Measurements from ENCODE around the gene ARHGEF7. TPM values are rescaled to one million over a fixed set of nuclear protein-coding genes. Genes with fewer than 3 reads are reported as not detected.

Gene ARHGEF7
- total RNA-seq, 3 donors from 2014 or later: 55.3 to 82.5 (median 62.6) TPM

- Histone ChIP-seq H3K4me1 (ENCODE audit: low read depth) (no peaks in the 10 kb centered on the region), H3K4me3 (no peak overlapping the region), H3K9me3 (no peaks in the 10 kb centered on the region), H3K36me3 (ENCODE audit: low read depth) (no peaks in the 10 kb centered on the region)
- DNase-seq (no peak), ATAC-seq (no peak)
- no peak for TF ChIP-seq CTCF (IDR thresholded peaks at IDR 0.05)
- intact Hi-C loops (cut with DNase I, micrococcal nuclease): no loop called here
Observed at GRCh38 chr13:111323950-111324651, 209.0 kb downstream of the ARHGEF7 start.

GRCh38 chr13:111324736-111325135 lies 209.6 kb downstream of the ARHGEF7 start:
- TF ChIP-seq CTCF (IDR thresholded peaks at IDR 0.05): no peak
- no peaks in the 10 kb centered on the region for H3K36me3 ChIP-seq (ENCODE audit: low read depth)
- no peak for ATAC-seq
- DNase-seq: no peak
- intact Hi-C loops (cut with DNase I, micrococcal nuclease): no loop called here
- H3K4me3 ChIP-seq: no peak overlapping the region
- H3K4me1 ChIP-seq (ENCODE audit: low read depth): no peaks in the 10 kb centered on the region
- no peaks in the 10 kb centered on the region for H3K9me3 ChIP-seq

GRCh38 chr13:111325146-111325890 lies 210.2 kb downstream of the ARHGEF7 start:
- no peak for TF ChIP-seq CTCF (IDR thresholded peaks at IDR 0.05)
- no peak for ATAC-seq
- Histone ChIP-seq H3K4me1 (ENCODE audit: low read depth) (no peaks in the 10 kb centered on the region), H3K36me3 (ENCODE audit: low read depth) (no peaks in the 10 kb centered on the region), H3K9me3 (no peaks in the 10 kb centered on the region), H3K4me3 (no peak overlapping the region)
- DNase-seq: no peak
- intact Hi-C loops (cut with DNase I, micrococcal nuclease): no loop called here

GRCh38 chr13:111325941-111326620 lies 211.0 kb downstream of the ARHGEF7 start:
- H3K4me1 ChIP-seq (ENCODE audit: low read depth): no peaks in the 10 kb centered on the region
- no peaks in the 10 kb centered on the region for H3K36me3 ChIP-seq (ENCODE audit: low read depth)
- H3K9me3 ChIP-seq: no peaks in the 10 kb centered on the region
- ATAC-seq: no peak
- no peak for DNase-seq
- intact Hi-C loops (cut with DNase I, micrococcal nuclease): no loop called here
- H3K4me3 ChIP-seq: no peak overlapping the region
- TF ChIP-seq CTCF (IDR thresholded peaks at IDR 0.05): no peak

- intact Hi-C loops (cut with DNase I, micrococcal nuclease): no loop called here
- Histone ChIP-seq H3K9me3 (no peaks in the 10 kb centered on the region), H3K4me1 (ENCODE audit: low read depth) (no peaks in the 10 kb centered on the region), H3K36me3 (ENCODE audit: low read depth) (no peaks in the 10 kb centered on the region), H3K4me3 (no peak overlapping the region)
- no peak for TF ChIP-seq CTCF (IDR thresholded peaks at IDR 0.05)
- ATAC-seq (no peak), DNase-seq (no peak)
Observed at GRCh38 chr13:111326621-111326965, 211.5 kb downstream of the ARHGEF7 start.

Measured in mucosa of descending colon (tissue), 3 donors.